GM18526 (cell line): ENCODE results near the gene GRM3.

Experiments
- POLR2A ChIP-seq: IDR thresholded peaks from 3 replicates; pipeline ENCODE4 v1.6.1; 2011; ENCODE audit not compliant: insufficient read length; ENCODE audit errors: extremely low read depth

GRM3 gene

GRCh38 chr7:86815556-86815955 is 171.8 kb downstream of the GRM3 start:
- no peak for TF ChIP-seq POLR2A

GRCh38 chr7:86818903-86819302 is 175.2 kb downstream of the GRM3 start:
- no peak for TF ChIP-seq POLR2A

GRCh38 chr7:86823769-86824168 is 180.1 kb downstream of the GRM3 start:
- no peak for TF ChIP-seq POLR2A

- no peak for TF ChIP-seq POLR2A
These were observed 181.6 kb downstream of the GRM3 start for GRCh38 chr7:86825264-86825663.

GRCh38 chr7:86826948-86827347 is 183.2 kb downstream of the GRM3 start:
- TF ChIP-seq POLR2A, result no peak

GRCh38 chr7:86833360-86833759 is 189.7 kb downstream of the GRM3 start:
- TF ChIP-seq POLR2A, result no peak

GRCh38 chr7:86837235-86837634 is 193.5 kb downstream of the GRM3 start:
- TF ChIP-seq POLR2A, result no peak

GRCh38 chr7:86844608-86845007 is 200.9 kb downstream of the GRM3 start:
- no peak for TF ChIP-seq POLR2A

- TF ChIP-seq POLR2A, result no peak
These were observed 202.9 kb downstream of the GRM3 start for GRCh38 chr7:86846494-86847190.

GRCh38 chr7:86848226-86848625 is 204.5 kb downstream of the GRM3 start:
- no peak for TF ChIP-seq POLR2A

- TF ChIP-seq POLR2A, result no peak
These were observed 207.9 kb downstream of the GRM3 start for GRCh38 chr7:86851566-86851965.

GRCh38 chr7:86863452-86863851 is 219.7 kb downstream of the GRM3 start:
- no peak for TF ChIP-seq POLR2A

- TF ChIP-seq POLR2A, result no peak
These were observed 223.6 kb downstream of the GRM3 start for GRCh38 chr7:86867163-86867762.

GRCh38 chr7:86876146-86876545 is 232.4 kb downstream of the GRM3 start:
- TF ChIP-seq POLR2A, result no peak

GRCh38 chr7:86884152-86884551 is 240.4 kb downstream of the GRM3 start:
- TF ChIP-seq POLR2A, result no peak

- no peak for TF ChIP-seq POLR2A
These were observed 245.8 kb downstream of the GRM3 start for GRCh38 chr7:86889501-86889900.

GRCh38 chr7:86898171-86898570 is 254.5 kb downstream of the GRM3 start:
- no peak for TF ChIP-seq POLR2A

GRCh38 chr7:86900886-86901285 is 257.2 kb downstream of the GRM3 start:
- TF ChIP-seq POLR2A, result no peak
